HG03342 (cell line): ENCODE results near the gene PSMB1.
"Not testable (repeated sequence)": the region's sequence is repeated elsewhere in the genome, so short reads cannot be mapped to it uniquely, and the experiment has no call there.

ENCODE experiments used
- ATAC-seq: cut with Tn5 transposase; IDR thresholded peaks from one replicate; pipeline ENCODE4 v1.9.1; 2021; ENCODE audit warnings: mild to moderate bottlenecking, moderate library complexity; ENCODE audit not compliant: unreplicated experiment

PSMB1 gene

GRCh38 chr6:170504479-170504878 is 48.6 kb downstream of the PSMB1 start:
- no peak for ATAC-seq

GRCh38 chr6:170503414-170503761 is 49.7 kb downstream of the PSMB1 start:
- no peak for ATAC-seq

- ATAC-seq: not testable (repeated sequence)
Observed at GRCh38 chr6:170502733-170503413, 50.2 kb downstream of the PSMB1 start.

GRCh38 chr6:170502268-170502667 is 50.8 kb downstream of the PSMB1 start:
- not testable (repeated sequence) for ATAC-seq

- ATAC-seq: no peak
Observed at GRCh38 chr6:170500955-170501590, 52.0 kb downstream of the PSMB1 start.

GRCh38 chr6:170497841-170498301 is 55.2 kb downstream of the PSMB1 start:
- ATAC-seq: no peak

GRCh38 chr6:170493354-170493753 is 59.8 kb downstream of the PSMB1 start:
- no peak for ATAC-seq

GRCh38 chr6:170490259-170490658 is 62.8 kb downstream of the PSMB1 start:
- ATAC-seq: no peak

GRCh38 chr6:170489836-170490235 is 63.3 kb downstream of the PSMB1 start:
- no peak for ATAC-seq

GRCh38 chr6:170487707-170488329 is 65.3 kb downstream of the PSMB1 start:
- no peak for ATAC-seq

GRCh38 chr6:170485159-170485558 is 67.9 kb downstream of the PSMB1 start:
- no peak for ATAC-seq
